Stimulated activated CD8-positive, alpha-beta memory T cell treated with anti-CD3 and anti-CD28 coated beads, Interleukin-7, amount 100 ng/mL, for 4 hours (primary cell): ENCODE measurements around the gene MLLT1.

Source experiments
- DNase-seq, 2 donors: peaks; one replicate each; pipeline ENCODE4 v3.0.0-alpha.2; 2020; ENCODE audit warnings: low read depth in 2 of 2

MLLT1 gene

DNA sequence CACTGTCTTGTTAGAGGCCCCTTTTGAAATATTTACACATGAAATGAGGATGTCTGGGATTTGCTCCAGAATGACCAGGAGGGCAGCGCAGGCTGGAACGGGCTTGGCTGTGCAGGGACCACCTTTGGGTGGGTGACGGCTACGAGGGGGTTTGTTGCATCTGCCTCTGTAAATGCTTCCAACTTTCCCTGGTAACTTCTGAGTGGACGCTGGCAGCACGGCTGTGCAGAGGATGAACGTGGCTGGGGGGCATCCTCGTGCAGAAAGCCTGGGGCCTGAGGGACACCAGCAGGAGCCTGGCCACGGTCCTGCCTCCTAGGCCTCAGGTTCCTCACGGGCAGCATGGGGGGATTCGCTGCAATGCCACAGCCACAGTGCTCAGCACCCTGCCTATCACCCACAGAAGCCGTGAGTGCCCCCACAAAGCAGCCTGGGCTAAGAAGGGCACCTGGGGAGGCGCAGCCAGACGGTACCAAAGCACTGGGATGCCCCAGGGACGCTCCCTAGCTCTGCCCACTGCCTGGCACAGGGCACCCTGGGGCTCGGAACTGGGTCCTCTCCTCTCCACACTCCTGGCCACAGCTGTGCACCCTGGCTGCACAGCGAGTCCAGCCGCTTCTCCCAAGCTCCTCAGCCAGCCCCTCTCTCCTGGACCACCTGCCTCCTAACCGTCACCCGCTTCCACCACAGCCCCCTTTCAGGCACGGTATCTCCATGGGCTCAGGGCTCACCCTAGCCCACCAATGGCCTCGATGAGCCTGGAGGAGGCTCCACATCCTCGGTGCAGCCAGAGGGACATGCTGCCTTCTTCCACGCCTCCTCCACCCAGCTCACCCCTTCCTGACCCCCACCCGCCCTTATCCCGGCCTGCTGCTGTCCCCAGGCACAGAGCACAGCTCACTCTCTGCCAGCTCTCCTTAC is 44.5 kb downstream of the MLLT1 start:
- DNase-seq = no peak

DNA sequence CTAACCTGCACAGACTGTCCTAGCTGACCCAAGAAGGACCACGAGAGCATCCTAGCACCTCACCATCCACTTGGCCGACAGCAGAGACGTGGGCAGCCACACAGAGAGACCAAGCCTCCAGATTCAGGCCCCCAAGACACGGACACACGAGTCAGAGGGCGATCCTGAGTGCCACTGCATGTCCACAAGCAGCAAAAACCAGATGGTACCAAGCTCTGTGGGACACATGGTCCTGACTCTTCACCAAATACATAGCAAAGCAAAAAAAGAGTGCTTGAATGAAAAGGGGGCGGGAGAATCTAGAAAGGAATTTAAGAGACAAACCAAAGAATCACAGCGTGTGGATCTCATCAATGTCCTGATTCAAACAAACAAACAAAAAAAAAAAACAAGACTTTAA is 45.2 kb downstream of the MLLT1 start:
- DNase-seq = no peak

DNA sequence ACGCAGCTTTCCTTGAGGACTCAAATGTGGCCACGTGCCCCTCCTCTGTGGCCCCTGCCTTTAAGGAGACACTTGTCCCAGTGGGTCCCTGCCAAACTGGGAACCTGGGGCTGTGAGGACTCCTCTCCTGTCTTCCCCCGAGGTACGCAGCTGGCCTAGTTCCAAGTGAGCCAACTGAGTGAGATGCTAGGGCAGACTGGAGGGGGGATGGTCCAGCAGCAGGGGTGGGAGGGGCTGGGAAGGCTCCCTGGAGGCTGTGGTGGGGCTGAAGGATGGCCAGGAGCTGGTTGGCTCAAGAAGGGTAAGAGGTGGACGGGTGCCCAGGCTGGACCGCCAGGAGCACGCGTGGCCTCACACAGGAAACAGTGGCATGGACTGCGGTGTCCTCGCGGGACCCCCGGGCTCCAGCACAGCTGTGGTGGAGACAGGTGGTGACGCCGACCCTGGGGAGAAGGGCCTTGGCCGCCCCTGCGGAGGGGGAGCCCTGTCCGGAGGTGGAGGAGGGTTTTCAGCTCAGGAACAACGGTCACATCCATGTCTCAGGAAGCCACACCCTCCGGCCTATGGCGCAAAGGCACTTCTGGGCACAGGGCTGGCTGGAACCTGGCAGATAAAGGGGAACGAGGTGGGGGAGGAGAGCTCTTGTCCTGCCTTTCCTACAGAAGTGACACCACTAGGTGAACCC is 45.8 kb downstream of the MLLT1 start:
- no peak for DNase-seq

DNA sequence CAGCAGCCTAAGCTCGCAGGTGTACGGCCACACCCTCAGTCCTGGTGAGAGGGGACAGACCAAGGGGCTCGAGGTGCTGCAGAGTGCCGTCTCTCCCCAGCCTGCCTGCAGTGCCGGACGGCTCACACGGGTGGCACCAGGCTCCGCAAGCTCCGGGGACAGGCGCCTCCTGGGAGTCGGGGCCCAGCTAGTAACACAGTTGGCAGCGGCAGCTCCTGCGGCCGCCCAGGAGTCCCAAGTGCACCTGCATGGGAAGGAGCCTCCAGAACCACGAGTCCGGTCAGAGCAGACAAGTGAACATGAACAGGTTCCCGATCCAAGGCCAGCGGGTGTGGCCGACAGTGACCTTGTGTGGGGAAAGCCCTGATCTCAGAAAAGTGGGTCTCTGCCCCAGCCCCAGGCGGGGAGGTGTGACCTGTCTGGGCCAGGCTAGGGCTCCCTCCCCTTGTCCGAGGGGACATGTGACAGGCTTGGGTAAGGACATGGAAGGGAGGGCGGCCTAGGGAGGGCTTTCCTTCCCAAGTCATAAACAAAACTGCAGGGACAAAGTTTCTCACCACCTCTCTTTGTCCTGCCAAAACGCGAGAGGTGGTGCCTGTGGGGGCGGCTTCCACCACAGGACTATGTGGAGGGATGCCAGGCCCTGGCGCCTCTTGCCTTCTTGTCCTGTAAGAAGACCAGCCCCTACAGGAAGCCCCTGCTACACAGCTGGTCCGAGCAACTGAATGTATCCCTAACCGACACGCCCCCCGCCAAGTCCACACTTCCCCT is 46.5 kb downstream of the MLLT1 start:
- no peak for DNase-seq

DNA sequence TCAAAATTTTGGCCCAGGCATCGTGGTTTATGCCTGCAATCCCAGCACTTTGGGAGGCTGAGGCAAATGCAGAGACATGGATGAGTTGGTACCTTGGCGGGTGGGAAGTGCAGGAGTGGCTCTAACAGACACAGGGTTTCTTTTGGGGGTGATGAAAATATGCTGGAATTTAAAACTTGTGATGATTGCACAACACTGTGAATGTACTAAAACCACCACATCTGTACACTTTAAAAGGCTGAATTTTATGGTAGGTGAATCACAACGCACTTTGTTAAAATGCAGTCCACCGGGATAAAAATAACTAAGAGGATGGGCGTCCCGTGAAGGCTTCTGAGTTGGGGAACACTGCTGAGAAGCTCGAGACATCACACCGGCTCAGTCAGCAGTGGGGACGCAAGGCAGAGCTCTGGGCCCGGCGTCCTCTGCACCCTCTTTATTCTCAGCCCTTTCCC is 47.1 kb downstream of the MLLT1 start:
- DNase-seq = no peak

DNA sequence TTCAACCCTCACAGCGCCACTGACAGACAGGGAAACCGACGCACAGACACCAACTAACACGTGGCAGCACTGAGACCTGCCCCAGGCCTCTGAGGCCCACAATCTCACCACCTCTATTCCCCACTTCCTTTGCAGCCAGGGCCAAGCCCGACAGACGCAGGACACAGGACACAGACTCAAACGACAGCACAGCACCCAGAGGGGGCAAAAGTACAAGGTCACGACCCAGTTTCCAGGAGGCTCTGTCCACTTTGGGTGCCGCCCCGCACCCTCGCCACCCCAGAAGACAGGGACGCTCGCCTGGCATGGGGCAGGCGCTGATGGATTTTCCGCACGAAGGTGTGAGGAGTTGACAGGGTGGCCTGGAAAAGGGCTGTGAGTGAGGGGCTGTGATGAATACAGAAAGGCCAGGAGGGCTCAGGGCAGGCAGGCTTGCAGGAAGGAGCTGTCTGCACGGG is 48.8 kb downstream of the MLLT1 start:
- DNase-seq = no peak

DNA sequence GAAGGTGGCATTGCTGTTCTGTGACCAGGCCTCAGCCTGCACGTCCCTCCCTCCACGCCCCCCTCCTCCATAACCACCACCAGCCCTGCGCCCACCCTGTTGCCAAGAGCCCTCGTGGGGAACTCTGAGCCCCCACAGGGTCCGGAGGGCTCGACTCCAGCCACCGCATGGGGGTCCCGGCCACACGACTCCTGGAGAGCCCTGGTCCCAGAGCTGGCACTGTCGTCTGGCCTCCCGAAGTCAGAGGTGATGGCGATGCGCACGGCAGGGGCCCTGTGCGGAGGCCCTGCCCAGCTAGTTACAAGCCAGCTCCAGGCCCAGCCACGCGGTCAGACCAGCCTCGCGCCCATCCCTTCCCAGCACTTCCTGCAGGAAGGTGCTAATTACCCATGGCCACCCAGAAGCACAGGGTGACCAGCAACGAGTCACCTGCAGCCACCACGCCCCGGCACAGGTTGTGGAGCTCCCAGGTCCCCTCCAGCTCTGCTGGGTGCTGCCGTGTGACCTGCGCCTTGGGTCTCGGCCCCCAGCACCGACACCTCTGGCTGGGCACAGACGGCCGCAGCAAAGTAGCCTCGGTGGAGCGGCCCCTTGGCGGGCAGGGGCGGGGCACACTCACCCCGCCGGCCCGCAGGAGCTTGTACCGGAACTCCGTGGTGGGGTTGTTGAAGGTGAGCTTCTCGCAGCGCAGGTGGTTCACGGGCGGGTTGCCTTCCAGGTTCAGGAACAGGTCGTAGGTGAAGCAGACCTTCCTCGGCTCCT is 49.6 kb downstream of the MLLT1 start:
- DNase-seq = no peak

DNA sequence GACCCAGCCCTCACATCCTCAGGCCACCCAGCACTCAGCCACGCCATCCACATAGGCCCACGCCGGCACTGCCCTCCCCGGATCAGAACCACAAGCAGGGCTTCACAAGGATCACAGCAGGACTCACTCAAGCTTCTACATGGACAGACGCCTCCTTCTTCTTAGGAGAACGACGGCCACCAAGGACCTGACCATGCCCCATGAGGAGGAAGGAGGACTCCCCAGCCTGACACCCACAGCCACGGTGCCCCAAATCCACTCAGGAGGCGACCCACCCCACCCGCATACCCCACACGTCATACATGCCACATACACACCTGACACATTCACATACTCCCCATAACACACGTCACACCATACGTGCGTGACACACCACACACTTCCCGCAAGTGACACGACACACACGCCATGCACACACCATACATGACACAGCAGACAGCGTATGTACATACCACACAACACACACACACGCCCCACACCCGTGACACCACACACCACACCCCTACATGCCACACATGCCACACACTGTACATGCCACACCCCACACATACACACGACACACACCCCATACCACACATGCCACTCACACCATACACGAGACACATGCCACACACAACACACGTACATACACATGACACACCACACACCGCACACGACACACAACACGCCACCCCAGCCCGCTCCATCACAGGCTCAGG is 50.4 kb downstream of the MLLT1 start:
- DNase-seq = no peak

DNA sequence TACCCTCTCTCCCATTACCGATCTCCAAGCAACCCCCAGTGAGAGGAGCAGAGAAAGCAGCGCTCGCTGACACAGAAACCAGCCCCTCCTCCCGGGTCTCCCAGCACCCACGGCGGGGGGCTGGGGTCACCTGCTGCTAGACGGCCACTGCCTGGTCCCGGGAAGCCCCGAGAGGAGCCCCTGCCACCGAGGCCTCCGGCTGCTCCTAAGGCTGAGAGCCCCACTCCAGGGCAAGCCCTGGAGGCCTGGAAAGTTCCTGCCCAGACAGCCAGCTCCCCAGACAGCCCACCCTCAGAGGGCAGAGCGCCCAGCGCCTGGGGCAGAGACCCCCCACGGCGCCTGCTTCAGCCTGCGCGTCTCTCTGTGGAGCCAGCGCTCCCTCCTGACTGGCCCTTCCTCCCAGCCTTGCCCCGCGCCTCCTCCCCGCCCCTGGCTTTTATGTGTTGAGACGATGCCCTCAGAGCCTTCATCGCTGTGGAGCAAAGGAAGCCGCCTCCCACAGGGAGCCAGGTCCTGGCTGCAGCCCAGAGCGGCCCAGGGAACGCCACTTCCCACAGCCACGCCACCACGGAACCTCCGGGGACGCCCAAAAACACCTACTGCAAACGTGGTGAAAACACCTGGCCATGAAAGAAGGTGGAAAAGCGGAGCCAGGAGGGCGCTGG is 51.1 kb downstream of the MLLT1 start:
- no peak for DNase-seq

DNA sequence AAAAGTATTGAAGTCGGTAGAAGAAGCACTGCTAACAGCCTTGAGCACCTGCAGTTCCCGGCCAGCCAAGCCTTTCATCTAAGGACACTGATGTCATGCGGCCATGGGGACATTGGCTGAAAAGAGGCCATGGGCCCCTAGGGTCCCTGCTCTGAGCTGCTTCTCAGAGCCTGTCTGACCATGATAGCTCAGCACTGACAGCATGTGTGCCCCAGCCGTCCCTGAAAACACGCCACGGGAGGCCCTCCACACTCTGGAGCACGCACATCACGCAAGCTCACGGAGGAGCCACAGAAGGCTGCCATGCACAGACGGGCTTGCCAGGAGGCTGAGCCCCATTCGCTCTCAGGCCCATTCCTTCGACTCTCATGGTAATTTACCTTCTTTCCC is 51.8 kb downstream of the MLLT1 start:
- no peak for DNase-seq

DNA sequence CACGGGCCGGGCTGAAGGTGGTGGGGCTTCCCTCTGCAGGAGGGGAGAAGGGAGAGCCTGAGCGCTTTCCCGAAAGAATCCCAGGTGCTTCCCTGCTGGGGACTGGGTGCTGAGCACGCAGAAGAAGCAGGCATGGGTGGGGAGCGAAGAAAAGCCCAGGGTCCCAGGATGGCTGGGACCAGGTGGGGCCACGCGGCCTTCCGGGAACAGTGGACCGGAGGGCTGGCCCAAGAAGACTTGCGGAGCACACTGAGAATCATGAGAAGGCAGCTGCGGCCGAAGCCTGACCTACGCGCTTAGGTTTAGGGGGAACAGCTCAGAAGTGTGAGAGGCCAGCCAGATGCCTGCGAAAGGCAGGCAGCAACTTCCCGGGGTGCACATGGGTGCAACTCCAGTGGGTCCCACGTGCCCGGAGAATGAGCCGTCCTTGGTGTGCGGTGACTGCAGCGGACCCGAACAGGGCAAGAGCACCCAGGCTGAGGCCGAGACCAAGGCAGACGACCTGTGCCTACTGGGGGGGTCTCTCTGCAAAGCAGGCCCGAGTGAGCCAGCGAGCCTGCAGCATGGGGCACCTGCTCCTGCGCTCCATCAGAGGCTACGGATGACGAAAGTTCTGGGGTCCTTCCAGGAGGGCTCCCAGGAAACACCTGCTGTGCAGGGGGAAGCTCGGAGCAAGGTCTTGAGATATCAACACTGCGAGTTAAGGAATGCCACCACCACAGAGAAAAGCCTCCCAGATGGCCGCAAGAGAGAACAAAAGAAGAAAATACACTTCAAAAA is 52.4 kb downstream of the MLLT1 start:
- DNase-seq = no peak

DNA sequence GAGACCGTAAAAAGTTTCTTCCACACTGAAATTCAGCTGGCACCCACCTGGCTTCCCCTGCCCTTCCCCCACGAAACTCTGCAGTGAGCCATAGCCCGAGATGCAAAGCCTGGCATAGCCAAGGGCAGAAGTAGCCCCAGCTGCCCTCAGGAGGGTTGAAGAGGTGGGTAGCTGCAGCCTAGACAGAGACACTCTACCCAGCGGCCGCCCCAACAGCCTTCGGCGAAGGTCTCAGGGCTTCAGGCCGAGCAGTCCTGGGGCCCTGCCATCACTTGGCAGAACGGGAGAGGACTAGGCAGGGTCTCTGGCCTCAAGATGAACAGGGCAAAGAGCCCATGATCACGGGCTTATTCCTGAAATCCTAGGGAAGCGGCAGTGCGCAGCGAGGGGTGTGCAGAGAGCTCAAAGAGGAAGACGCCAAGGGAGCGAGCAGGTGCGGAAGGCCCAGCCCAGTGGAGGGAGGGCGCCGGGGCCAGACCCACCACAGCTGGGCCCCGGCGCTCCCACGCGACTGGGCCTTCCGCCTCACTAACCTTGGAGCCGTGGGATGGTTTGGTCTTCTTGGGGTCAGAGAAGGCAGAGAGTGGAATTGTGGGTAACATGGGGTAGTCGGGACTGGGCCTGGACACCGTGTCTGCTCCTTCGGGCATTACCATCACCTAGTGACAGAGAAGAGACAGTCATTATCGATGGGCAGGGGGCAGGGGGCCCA is 53.2 kb downstream of the MLLT1 start:
- DNase-seq = no peak

DNA sequence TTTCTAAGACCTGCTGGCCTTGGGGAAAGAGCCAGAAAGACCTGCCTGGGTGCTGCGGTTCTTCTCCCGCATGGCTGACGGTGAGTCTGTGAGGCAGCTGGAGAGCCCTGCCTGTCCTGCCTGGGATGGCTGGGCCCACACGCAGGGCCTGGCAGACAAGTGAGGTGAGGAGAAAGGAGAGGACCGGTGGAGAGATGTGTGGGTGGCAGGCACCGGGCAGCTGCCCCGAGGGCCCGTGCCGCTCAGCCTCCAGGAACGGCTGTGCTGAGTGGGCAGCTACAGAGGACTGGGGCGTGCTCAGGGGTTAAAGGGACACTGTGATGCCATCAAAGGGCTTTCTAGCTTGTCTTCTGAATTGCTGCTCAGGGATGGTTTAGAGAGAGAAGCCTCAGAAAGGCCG is 53.8 kb downstream of the MLLT1 start:
- DNase-seq = no peak

DNA sequence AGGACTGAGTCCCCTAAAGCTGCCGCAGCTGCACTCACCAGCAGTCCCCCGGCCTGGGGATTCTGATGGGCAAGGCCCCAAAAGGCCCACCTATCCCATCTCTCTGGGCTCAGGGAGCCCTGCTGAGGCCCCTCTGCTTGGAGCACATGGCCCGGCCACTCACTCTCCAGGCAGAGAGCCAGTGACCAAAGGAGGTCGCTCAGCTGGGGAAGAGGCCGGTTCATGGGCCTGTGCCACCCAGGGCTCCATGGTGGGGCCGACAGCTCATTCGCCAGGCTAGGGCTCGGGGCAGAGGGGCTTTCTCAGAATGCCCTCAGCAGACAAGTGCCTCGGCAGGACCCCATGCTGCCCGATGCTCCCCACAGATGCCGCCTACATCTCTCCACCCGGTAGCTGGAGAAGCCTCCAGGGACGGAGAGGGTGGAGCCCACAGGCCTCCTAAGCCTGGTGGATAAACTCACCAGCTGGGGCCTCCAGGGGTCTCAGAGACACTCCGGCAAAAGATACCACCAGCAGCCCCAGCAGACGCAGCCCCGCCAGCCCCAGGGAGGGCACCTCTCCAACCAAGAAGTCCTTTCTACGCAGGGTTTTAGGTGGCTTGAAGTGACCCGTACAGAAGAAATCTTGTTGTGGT is 54.4 kb downstream of the MLLT1 start:
- DNase-seq = no peak

DNA sequence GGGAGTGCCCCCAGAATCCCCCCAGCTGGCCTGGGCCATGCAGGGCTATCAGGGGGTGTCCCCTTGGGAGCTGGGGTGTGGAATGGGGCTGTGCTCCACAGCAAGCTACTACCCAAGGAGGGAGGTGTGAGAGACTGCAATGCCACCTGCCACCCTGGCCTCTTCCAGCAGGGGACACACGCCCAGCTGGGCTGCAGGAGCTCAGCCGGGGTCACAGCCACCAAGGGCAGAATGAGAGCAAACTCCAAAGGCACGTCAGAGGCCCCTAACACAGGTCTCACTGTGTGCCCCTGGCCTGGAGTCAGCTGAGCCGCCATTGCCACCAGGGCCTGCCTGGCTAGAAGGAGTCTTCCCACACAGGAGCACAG is 55.5 kb downstream of the MLLT1 start:
- no peak for DNase-seq

DNA sequence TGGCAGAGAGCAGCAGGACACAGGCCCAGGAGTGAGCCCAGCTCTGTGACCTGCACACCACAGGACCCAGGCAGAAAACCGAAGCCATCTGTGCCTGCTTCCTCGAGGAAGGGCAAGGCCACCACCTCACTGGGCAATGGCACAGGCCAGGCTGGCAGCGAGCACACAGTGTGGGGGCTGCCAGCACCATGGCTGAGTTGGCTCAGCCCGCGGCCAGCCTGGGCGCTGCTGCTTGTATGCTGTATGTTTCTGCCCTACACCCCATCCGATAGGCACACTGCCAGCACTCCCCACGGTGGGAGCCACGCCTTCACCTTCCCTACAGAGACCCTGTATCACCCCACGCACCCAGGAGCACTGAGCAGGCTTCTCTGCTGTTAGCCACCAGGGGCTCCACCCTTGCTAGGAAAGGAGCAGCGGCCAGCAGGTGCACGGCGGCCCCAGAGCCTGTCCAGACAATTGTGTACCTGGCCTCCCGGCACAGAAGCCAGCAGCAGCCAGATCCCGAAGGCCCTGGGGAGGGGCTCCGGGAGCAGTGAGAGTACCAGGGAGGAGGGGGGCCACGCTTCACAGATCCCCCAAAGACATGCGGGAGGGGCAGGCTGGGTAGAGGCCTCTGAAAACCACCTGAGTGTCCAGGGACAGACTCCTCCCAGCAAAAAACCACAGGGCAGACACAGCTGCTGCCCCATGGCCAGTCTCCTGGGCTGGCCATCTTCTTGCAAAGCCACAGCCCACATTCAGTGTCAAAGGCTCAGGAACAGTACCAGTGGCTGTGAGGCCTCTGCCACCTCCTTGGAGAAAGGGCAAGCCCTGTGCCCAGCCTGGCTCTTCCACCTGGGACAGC is 56.1 kb downstream of the MLLT1 start:
- DNase-seq = no peak

DNA sequence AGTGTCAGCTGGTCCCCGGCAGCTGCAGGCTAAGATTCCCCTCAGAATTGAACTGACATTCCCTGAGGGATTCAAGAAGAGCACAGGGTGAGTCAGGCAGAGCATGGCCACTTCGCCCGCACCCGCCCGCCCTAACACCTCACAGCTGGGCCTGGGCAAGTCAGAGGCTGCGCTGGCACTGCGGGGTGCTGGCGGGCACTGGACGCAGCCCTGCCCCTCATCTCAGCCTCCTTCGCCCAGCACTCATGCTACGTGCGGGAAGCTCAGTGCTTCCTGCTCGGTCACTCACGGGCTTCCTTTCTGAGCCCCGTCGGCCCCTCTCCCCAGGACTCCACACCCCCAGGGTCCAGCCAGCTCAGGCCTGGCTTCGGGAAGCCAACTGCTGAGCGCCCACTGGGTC is 56.9 kb downstream of the MLLT1 start:
- DNase-seq = no peak
